H1 (cell line): ENCODE results near the gene STYXL1.

Experiments used
- BCL11A ChIP-seq, 2 experiments: IDR thresholded peaks; one replicate each; pipeline ENCODE4 v1.6.1; 2011; ENCODE audit warnings: low read depth in 2 of 2, low read length in 2 of 2, mild to moderate bottlenecking in 2 of 2
- CEBPB ChIP-seq: IDR thresholded peaks from 2 replicates; pipeline ENCODE4 v1.6.1; 2012; ENCODE audit warnings: low read depth, low read length
- CTCF ChIP-seq, 3 experiments: IDR thresholded peaks; 1 replicate in 2 of 3; 2 replicates in 1 of 3; pipeline versions ENCODE4 v1.5.1 to v1.6.1; 2011; ENCODE audit warnings: low read length in 3 of 3, mild to moderate bottlenecking in 3 of 3, inconsistent platforms in 2 of 3, low read depth in 1 of 3, moderate library complexity in 1 of 3; ENCODE audit not compliant: insufficient read depth in 1 of 3; ENCODE audit errors: control extremely low read depth in 1 of 3
- EZH2 ChIP-seq: fragments of 200-600 bp; sonication (generic); IDR thresholded peaks from 2 replicates; pipeline ENCODE4 v1.7.1; 2012; ENCODE audit warnings: low read depth, mild to moderate bottlenecking, moderate library complexity, low read length, inconsistent platforms; ENCODE audit not compliant: severe bottlenecking
- POLR2A ChIP-seq, 2 experiments: IDR thresholded peaks; 1 replicate in 1 of 2; 2 replicates in 1 of 2; pipeline ENCODE4 v1.6.1; 2011; ENCODE audit warnings: low read depth in 2 of 2, low read length in 2 of 2, mild to moderate bottlenecking in 2 of 2; ENCODE audit errors: control extremely low read depth in 1 of 2
- POLR2AphosphoS5 ChIP-seq: IDR thresholded peaks from 2 replicates; pipeline ENCODE4 v1.6.1; 2011; ENCODE audit warnings: low read depth, low read length
- RXRA ChIP-seq: IDR thresholded peaks from 2 replicates; pipeline ENCODE4 v1.6.1; 2011; ENCODE audit warnings: low read depth, mild to moderate bottlenecking, low read length, moderate library complexity; ENCODE audit not compliant: insufficient read depth
- SIN3A ChIP-seq, 2 experiments: IDR thresholded peaks in 1 of 2; conservative IDR thresholded peaks in 1 of 2; 2 replicates each; pipeline ENCODE4 v1.6.1; 2011 to 2012; ENCODE audit warnings: low read length in 2 of 2, improper control_type of control experiment in 1 of 2, low read depth in 1 of 2, mild to moderate bottlenecking in 1 of 2
- TEAD4 ChIP-seq: IDR thresholded peaks from 2 replicates; pipeline ENCODE4 v1.6.1; 2012; ENCODE audit warnings: low read depth, low read length, inconsistent platforms, mixed read lengths

- TF ChIP-seq TEAD4 (no peak), CTCF (IDR thresholded peaks at IDR 0.05; ENCODE audit: control extremely low read depth in 1 of 3, insufficient read depth in 1 of 3, low read depth in 1 of 3, low read length in 3 of 3) (no peak), RXRA (no peak), POLR2A (IDR thresholded peaks at IDR 0.05; ENCODE audit: control extremely low read depth in 1 of 2, low read depth in 2 of 2, low read length in 2 of 2) (no peak), POLR2AphosphoS5 (no peak), CEBPB (no peak), EZH2 (no peak), SIN3A (conservative IDR thresholded peaks at IDR 0.05 in 1 of 2, IDR thresholded peaks at IDR 0.05 in 1 of 2; ENCODE audit: low read depth in 1 of 2, low read length in 2 of 2) (no peak), BCL11A (IDR thresholded peaks at IDR 0.05; ENCODE audit: low read depth in 2 of 2, low read length in 2 of 2) (no peak)
Measured at GRCh38 chr7:76060842-76061241, 13.0 kb upstream of the STYXL1 start.
